Activated T-cell treated with anti-CD3 and anti-CD28 coated beads for 4 hours (primary cell): ENCODE results near the gene DIO1.
"Not testable (repeated sequence)": the region's sequence is repeated elsewhere in the genome, so short reads cannot be mapped to it uniquely, and the experiment has no call there.

ENCODE experiments used
- DNase-seq: peaks from one replicate; pipeline ENCODE4 v3.0.0-alpha.2; 2020

DIO1 gene

GRCh38 chr1:53893999-53894636, at the start of gene DIO1:
Gene DIO1, plus strand, starts transcription at chr1:53894187. Its CDS starts 24 bp downstream, at chr1:53894211.
- no peak for DNase-seq

- DNase-seq = no peak
Measured at GRCh38 chr1:53847980-53848379, 46.0 kb upstream of the DIO1 start.

- no peak for DNase-seq
Measured at GRCh38 chr1:53850082-53850673, 43.8 kb upstream of the DIO1 start.

- no peak for DNase-seq
Measured at GRCh38 chr1:53851571-53852285, 42.3 kb upstream of the DIO1 start.

GRCh38 chr1:53860967-53861411, 33.0 kb upstream of the DIO1 start:
- peak; percentile 40 for DNase-seq

GRCh38 chr1:53862507-53862906, 31.5 kb upstream of the DIO1 start:
- DNase-seq = no peak

- DNase-seq = no peak
Measured at GRCh38 chr1:53868565-53868964, 25.4 kb upstream of the DIO1 start.

- DNase-seq = no peak
Measured at GRCh38 chr1:53869454-53870117, 24.4 kb upstream of the DIO1 start.

GRCh38 chr1:53871221-53871620, 22.8 kb upstream of the DIO1 start:
- no peak for DNase-seq

GRCh38 chr1:53871773-53872484, 22.1 kb upstream of the DIO1 start:
- no peak for DNase-seq

GRCh38 chr1:53875150-53875549, 18.8 kb upstream of the DIO1 start:
- not testable (repeated sequence) for DNase-seq

GRCh38 chr1:53878492-53879105, 15.4 kb upstream of the DIO1 start:
- no peak for DNase-seq

- not testable (repeated sequence) for DNase-seq
Measured at GRCh38 chr1:53881853-53882252, 12.1 kb upstream of the DIO1 start.

- DNase-seq = not testable (repeated sequence)
Measured at GRCh38 chr1:53883600-53883999, 10.4 kb upstream of the DIO1 start.

GRCh38 chr1:53888681-53889080, 5.3 kb upstream of the DIO1 start:
- no peak for DNase-seq

- peak; percentile 79 for DNase-seq
Measured at GRCh38 chr1:53889304-53890298, 4.4 kb upstream of the DIO1 start, which contains the start of gene YIPF1. Gene YIPF1, minus strand, starts transcription at chr1:53889797. Its CDS starts 860 bp downstream, at chr1:53888937.

- no peak for DNase-seq
Measured at GRCh38 chr1:53890522-53890941, 3.5 kb upstream of the DIO1 start.

- DNase-seq = no peak
Measured at GRCh38 chr1:53891018-53891417, 3.0 kb upstream of the DIO1 start.

- DNase-seq = no peak
Measured at GRCh38 chr1:53891678-53892077, 2.3 kb upstream of the DIO1 start.

GRCh38 chr1:53892911-53893310, 1.1 kb upstream of the DIO1 start:
- DNase-seq = no peak

- DNase-seq = no peak
Measured at GRCh38 chr1:53894644-53895043, 657 bp downstream of the DIO1 start.
